K562 (cell line): ENCODE data around the gene GMEB1. TPM values are rescaled to one million over a fixed set of nuclear protein-coding genes. Genes with fewer than 3 reads are reported as not detected.

Experiments
- ATAC-seq: fragments of 200-7000 bp; cut with Tn5 transposase; 3 replicates; pipeline ENCODE4 v1.9.1; 2020; ENCODE audit warnings: moderate library complexity
- BruUV-seq: library from RNA; stranded (reverse); fragments of 400-500 nt; replicated peaks from 2 replicates; lab custom pipeline; 2021; lab: Mats Ljungman, UMichigan
- CTCF ChIA-PET: fragments of 300-600 bp; formaldehyde crosslinking; extraction: SDS; loops from one replicate; lab custom pipeline; 2021; ENCODE audit warnings: low intra/inter-chr PET ratio; lab: Yijun Ruan, JAX
- POLR2A ChIA-PET: fragments of 300-600, 350-650 bp; sonication (Branson Sonifier 250); formaldehyde crosslinking; extraction: SDS; loops from one replicate; lab custom pipeline; 2021; ENCODE audit warnings: antibody characterized with exemption, inconsistent platforms; lab: Yijun Ruan, JAX
- DNase-seq, 4 experiments: peaks; one replicate each; pipeline versions ENCODE4 v3.0.0 to v3.0.0-alpha.2; 2011 to 2018; ENCODE audit warnings: low spot score in 3 of 4, mixed read lengths in 3 of 4; ENCODE audit errors: extremely low read depth in 1 of 4
- FAIRE-seq: peaks from 2 replicates; lab custom pipeline; 2011; peaks lifted over from hg19 to GRCh38; lab: Jason Lieb, UNC
- H2AFZ ChIP-seq: 2 replicates; pipeline ENCODE4 v1.6.0; 2011; ENCODE audit warnings: low read depth, low read length, control low read depth, inconsistent platforms
- H3K27ac ChIP-seq: fragments of 200-600 bp; 3 replicates; pipeline ENCODE4 v1.8.0; 2011; ENCODE audit warnings: low read depth, mild to moderate bottlenecking, control low read depth, inconsistent platforms, low read length, moderate library complexity, mixed read lengths; ENCODE audit errors: extremely low read depth
- H3K27me3 ChIP-seq, 2 experiments: fragments of 300-600 bp in 1 of 2; 2 replicates in 1 of 2; 3 replicates in 1 of 2; pipeline versions ENCODE4 v1.6.0 to v1.8.0; 2011; ENCODE audit warnings: inconsistent platforms in 2 of 2, low read length in 2 of 2, mild to moderate bottlenecking in 1 of 2, mixed read lengths in 1 of 2, moderate library complexity in 1 of 2; ENCODE audit not compliant: control insufficient read depth in 2 of 2, insufficient read depth in 2 of 2
- H3K36me3 ChIP-seq: fragments of 300-600 bp; 3 replicates; pipeline ENCODE4 v1.8.0; 2011; ENCODE audit warnings: mild to moderate bottlenecking, low read length, inconsistent platforms; ENCODE audit not compliant: control insufficient read depth, insufficient read depth
- H3K4me1 ChIP-seq, 2 experiments: fragments of 200-600 bp in 1 of 2; replicated peaks in 1 of 2; 2 replicates in 1 of 2; 3 replicates in 1 of 2; pipeline versions ENCODE4 v1.5.1 to v1.8.0; 2011; ENCODE audit warnings: inconsistent platforms in 2 of 2, low read length in 2 of 2, mild to moderate bottlenecking in 1 of 2, mixed read lengths in 1 of 2, moderate library complexity in 1 of 2; ENCODE audit not compliant: control insufficient read depth in 2 of 2, insufficient read depth in 2 of 2
- H3K4me2 ChIP-seq: 2 replicates; pipeline ENCODE4 v1.6.1; 2011; ENCODE audit warnings: low read length, control low read depth, inconsistent platforms, mixed read lengths; ENCODE audit not compliant: insufficient read depth
- H3K4me3 ChIP-seq: fragments of 200-600 bp; sonication (generic), shearing (Covaris generic); 2 replicates; pipeline ENCODE4 v1.5.1; 2016; ENCODE audit warnings: control low read depth, inconsistent platforms
- H3K79me2 ChIP-seq: fragments of 200-600 bp; 3 replicates; pipeline ENCODE4 v1.8.0; 2011; ENCODE audit warnings: low read length, inconsistent platforms; ENCODE audit not compliant: control insufficient read depth, insufficient read depth
- H3K9ac ChIP-seq, 2 experiments: 2 replicates each; pipeline versions ENCODE4 v1.6.0 to v1.6.1; 2011; ENCODE audit warnings: low read depth in 2 of 2, low read length in 2 of 2, control low read depth in 1 of 2, inconsistent platforms in 1 of 2, mild to moderate bottlenecking in 1 of 2, mixed read lengths in 1 of 2; ENCODE audit not compliant: insufficient read depth in 1 of 2
- H3K9me1 ChIP-seq: one replicate; pipeline ENCODE4 v1.6.0; 2011; ENCODE audit warnings: inconsistent platforms, mild to moderate bottlenecking, low read length, moderate library complexity; ENCODE audit not compliant: control insufficient read depth, insufficient read depth
- H3K9me3 ChIP-seq: replicated peaks from 2 replicates; pipeline ENCODE4 v1.5.1; 2011; ENCODE audit warnings: low read depth, low read length, inconsistent platforms; ENCODE audit not compliant: control insufficient read depth, insufficient read depth
- H4K20me1 ChIP-seq: replicated peaks from 2 replicates; pipeline ENCODE4 v1.6.1; 2011; ENCODE audit warnings: low read length, inconsistent platforms, mixed read lengths; ENCODE audit not compliant: control insufficient read depth, insufficient read depth
- CBFA2T2 ChIP-seq: fragments of 450-650 bp; conservative IDR thresholded peaks from 2 replicates; pipeline ENCODE4 v1.6.1; 2017; ENCODE audit warnings: mild to moderate bottlenecking
- FOXJ3 ChIP-seq: sonication (generic); formaldehyde crosslinking; IDR thresholded peaks from 2 replicates; pipeline ENCODE4 v1.4.0; 2020; ENCODE audit warnings: mild to moderate bottlenecking, missing genetic modification reagents
- HMBOX1 ChIP-seq: sonication (generic); IDR thresholded peaks from 2 replicates; pipeline ENCODE4 v1.6.1; 2016
- IRF1 ChIP-seq: sonication (generic); formaldehyde crosslinking; IDR thresholded peaks from 2 replicates; pipeline ENCODE4 v1.8.0; 2022; ENCODE audit warnings: missing genetic modification reagents, mild to moderate bottlenecking, borderline replicate concordance
- KLF16 ChIP-seq: IDR thresholded peaks from 2 replicates; pipeline ENCODE4 v1.6.1; 2016; ENCODE audit warnings: antibody characterized with exemption
- RBM39 ChIP-seq: fragments of 200-400 bp; formaldehyde crosslinking; optimal IDR thresholded peaks from 2 replicates; pipeline ENCODE3; 2018; ENCODE audit warnings: low read depth, low read length
- REST ChIP-seq, 2 experiments: fragments of 450-650 bp; formaldehyde crosslinking in 1 of 2; IDR thresholded peaks; 2 replicates each; pipeline versions ENCODE4 v1.4.0 to v1.6.1; 2014 to 2020; ENCODE audit warnings: mild to moderate bottlenecking in 2 of 2, borderline replicate concordance in 1 of 2, low read depth in 1 of 2
- SMAD2 ChIP-seq: fragments of 150-350 bp; IDR thresholded peaks from 2 replicates; pipeline ENCODE4 v1.6.1; 2014; ENCODE audit warnings: low read depth, mild to moderate bottlenecking, low read length
- SMARCE1 ChIP-seq: fragments of 450-650 bp; IDR thresholded peaks from 2 replicates; pipeline ENCODE4 v1.7.1; 2016; ENCODE audit warnings: mild to moderate bottlenecking
- TARDBP ChIP-seq: fragments of 450-650 bp; IDR thresholded peaks from 2 replicates; pipeline ENCODE4 v1.6.1; 2016
- ZNF316 ChIP-seq: fragments of 450-650 bp; IDR thresholded peaks from 2 replicates; pipeline ENCODE4 v1.6.1; 2016
- ZNF699 ChIP-seq: fragments of 250-450 bp; sonication (Bioruptor Pico); IDR thresholded peaks from 2 replicates; pipeline ENCODE4 v1.8.0; 2021; ENCODE audit warnings: mild to moderate bottlenecking, moderate library complexity; ENCODE audit not compliant: insufficient replicate concordance
- WGBS: fragments of 100-300 bp; shearing (Covaris generic); methylation state at CpG from one replicate; pipeline ENCODE4 v1.1.6; 2016; ENCODE audit warnings: low coverage, mixed read lengths; ENCODE audit not compliant: insufficient coverage; ENCODE audit errors: missing lambda C conversion rate; 5-methylcytosine and 5-hydroxymethylcytosine counted together
- in situ Hi-C: fragments of 300-500 bp; cut with MboI; formaldehyde crosslinking; loops from 4 replicates; pipeline ENCODE4 v1.15.0; 2018; ENCODE audit warnings: inconsistent platforms, mixed read lengths
- intact Hi-C: fragments of 100-400 bp; cut with micrococcal nuclease; formaldehyde crosslinking; loops from 2 replicates; pipeline ENCODE4 v1.14.2; 2022
- polyA plus RNA-seq, 8 experiments: library from polyadenylated mRNA; depleted of rRNA in 4 of 8; stranded (reverse) in 5 of 8; unstranded in 3 of 8; fragments of >200 nt; fragmentation: Nextera tagmentation in 2 of 8; fragmentation: Illumina TruSeq in 1 of 8; extraction: Ambion mirVana in 2 of 8; extraction: Trizol in 1 of 8; gene quantifications; 2 replicates each; pipeline versions ENCODE4 v1.2.1 to v1.2.3, GENCODE V29; 2011 to 2014; ENCODE audit warnings: inconsistent platforms in 1 of 8, missing spikeins in 1 of 8
- total RNA-seq, 7 experiments: library from RNA; depleted of rRNA in 6 of 7; stranded (reverse); fragments of >200 nt in 6 of 7; fragmentation: Illumina TruSeq in 2 of 7; extraction: Trizol in 2 of 7; gene quantifications; 2 replicates each; pipeline versions ENCODE4 v1.2.1 to v1.2.3, GENCODE V29; 2011 to 2021; ENCODE audit warnings: low replicate concordance in 1 of 7

The GMEB1 gene
- total and polyA plus RNA-seq, 9 of the 15 experiments (the other 6 are each of a cell fraction or from before 2014, with no cell fraction given), result 6.6 to 17.5 (median 8.5) TPM

GRCh38 chr1:28644494-28644893 is 24.1 kb upstream of the GMEB1 start:
- ChIA-PET CTCF (interaction anchor here (1.0 to 1.1 kb wide), 2 partner anchors 202 to 233 kb away, joined by 3 to 4 read pairs; no protein-coding TSS in a partner anchor), POLR2A (interaction anchor here (0.5 to 5.8 kb wide), 13 partner anchors 9 to 704 kb away, joined by 3 to 66 read pairs (median 11); partner anchors contain the start of genes GMEB1 and YTHDF2)
- Histone ChIP-seq H3K27ac (peak overlapping the region; percentile 95), H3K4me2 (peak overlapping the region; percentile 94), H3K9ac (peak overlapping the region; percentile 74 to 96; a peak in 3 of 4 replicates), H3K9me1 (no peaks in the 10 kb centered on the region), H3K4me3 (peak overlapping the region; percentile 79), H3K9me3 (no peaks in the 10 kb centered on the region), H3K79me2 (peaks cover 52% of the 10 kb centered on the region), H3K4me1 (peaks cover 34 to 43% of the 10 kb centered on the region in 2 experiments; a peak in 4 of 5 replicates), H2AFZ (peak overlapping the region; percentile 75), H3K27me3 (no peaks in the 10 kb centered on the region), H3K36me3 (peaks cover 15% of the 10 kb centered on the region), H4K20me1 (no peaks in the 10 kb centered on the region)
- no peak for FAIRE-seq
- intact Hi-C loops, result loop anchor here (10.0 kb wide), 2 partner anchors 410 to 540 kb away; partner anchors contain the start of genes ATP5IF1, DNAJC8 and SRSF4
- in situ Hi-C loops, result no loop called here
- WGBS, result 32% methylated on average over 3 of the region's 3 CpGs
- BruUV-seq, result no TSS peak
- DNase-seq, result peak in 2 of 4 experiments; percentile 24 to 60
- no peak for ATAC-seq
- TF ChIP-seq FOXJ3 (CRISPR knock-in tag), result no peak
- no peak for TF ChIP-seq SMAD2
- no peak for TF ChIP-seq SMARCE1
- peak; percentile 93 for TF ChIP-seq REST (IDR thresholded peaks at IDR 0.05; ENCODE audit: borderline replicate concordance)
- TF ChIP-seq REST (CRISPR knock-in tag; IDR thresholded peaks at IDR 0.05; ENCODE audit: low read depth), result no peak
- TF ChIP-seq ZNF699, result no peak
- no peak for TF ChIP-seq IRF1 (CRISPR knock-in tag)
- TF ChIP-seq KLF16, result peak; percentile 62; the same call in 1 of the 2 replicates
- no peak for TF ChIP-seq ZNF316
- TF ChIP-seq HMBOX1, result peak; percentile 53; the same call in 1 of the 2 replicates
- no peak for TF ChIP-seq CBFA2T2
- TF ChIP-seq RBM39, result no peak
- no peak for TF ChIP-seq TARDBP
